ENCODE measurements around the gene MRPL27.
"Not testable (repeated sequence)": the region's sequence is repeated elsewhere in the genome, so short reads cannot be mapped to it uniquely, and the experiment has no call there.

The MRPL27 gene

DNA sequence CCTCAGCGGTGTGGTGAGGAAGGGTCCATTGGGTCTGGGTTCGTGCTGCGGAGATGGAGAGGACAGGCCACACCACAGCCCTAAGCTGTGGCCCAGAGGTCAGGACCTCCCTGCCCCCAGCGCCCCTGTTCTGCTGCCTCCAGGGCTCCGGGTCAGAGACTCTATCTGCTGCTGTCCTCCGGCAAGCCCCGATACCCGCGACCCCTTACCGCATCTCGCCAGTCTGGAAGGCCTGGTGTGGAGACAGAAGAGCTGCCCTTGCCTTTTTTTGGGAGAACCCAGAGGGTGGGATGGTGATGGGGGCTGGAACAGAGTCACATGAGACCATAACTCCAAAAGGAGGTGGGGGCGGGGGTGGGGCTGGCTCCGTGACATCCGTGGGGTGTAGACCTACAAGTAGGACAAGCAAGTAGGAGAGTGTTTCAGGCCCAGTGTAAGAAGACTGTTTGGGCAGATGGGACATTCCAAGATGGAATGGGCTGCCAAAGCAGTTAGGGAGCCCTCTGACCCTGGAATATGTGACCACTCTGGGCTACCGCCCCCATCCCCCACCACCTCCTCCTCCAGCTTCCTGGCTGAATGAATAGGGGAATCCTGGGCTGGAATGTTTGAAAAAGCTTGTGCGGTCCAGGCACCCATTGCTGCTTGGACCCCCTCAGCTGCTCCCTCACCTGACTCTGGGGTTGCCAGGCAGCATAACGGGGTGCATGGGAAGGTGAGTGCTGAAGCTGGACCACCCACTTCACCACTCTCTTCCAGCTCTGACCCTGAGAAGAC, 25.7 kb downstream of the MRPL27 start:
- FAIRE-seq: no peak
- DNase-seq (ENCODE audit: insufficient read length, low spot score): no peak

DNA sequence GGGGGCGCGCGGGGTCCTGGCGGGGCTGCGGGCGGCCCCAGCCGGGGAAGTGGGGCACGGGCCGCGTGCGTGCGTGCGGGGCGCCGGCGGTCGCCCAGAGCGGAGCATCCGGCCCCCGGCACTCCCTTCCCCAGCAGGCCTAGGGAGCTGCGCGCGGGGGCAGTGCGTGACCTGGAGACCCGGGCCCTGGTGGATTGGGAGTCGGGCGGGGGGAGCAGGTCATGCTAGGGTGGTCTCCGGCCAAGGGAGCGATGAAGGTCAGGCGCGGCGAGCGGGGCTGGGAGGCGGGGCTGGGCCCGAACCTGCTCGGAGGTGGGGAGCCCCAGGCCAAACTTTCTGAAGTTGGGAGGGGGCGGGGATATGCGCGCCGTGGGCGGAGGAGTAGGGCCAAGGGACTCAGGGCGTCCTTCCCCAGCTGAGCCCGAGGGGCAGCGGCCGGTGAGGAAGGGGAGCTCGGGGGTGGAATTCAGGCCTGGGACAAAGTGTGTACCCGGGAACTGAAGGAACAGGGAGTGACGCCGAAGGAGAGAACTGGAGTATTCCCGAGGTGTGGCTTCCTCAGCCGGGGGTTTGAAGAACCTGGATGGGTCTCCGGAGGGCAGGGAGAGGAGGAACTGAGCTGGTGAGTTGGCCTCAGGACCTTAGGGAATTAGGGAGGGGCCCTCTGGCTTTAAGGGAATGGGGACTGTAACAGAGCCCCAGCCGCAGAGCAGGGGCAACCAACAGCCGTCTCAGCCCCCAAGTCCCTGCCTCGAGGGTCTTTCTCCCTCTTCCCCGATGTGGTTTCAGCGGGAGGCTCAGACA, 26.5 kb downstream of the MRPL27 start:
- FAIRE-seq (no peak), DNase-seq (ENCODE audit: insufficient read length, low spot score) (peak; percentile 53)

DNA sequence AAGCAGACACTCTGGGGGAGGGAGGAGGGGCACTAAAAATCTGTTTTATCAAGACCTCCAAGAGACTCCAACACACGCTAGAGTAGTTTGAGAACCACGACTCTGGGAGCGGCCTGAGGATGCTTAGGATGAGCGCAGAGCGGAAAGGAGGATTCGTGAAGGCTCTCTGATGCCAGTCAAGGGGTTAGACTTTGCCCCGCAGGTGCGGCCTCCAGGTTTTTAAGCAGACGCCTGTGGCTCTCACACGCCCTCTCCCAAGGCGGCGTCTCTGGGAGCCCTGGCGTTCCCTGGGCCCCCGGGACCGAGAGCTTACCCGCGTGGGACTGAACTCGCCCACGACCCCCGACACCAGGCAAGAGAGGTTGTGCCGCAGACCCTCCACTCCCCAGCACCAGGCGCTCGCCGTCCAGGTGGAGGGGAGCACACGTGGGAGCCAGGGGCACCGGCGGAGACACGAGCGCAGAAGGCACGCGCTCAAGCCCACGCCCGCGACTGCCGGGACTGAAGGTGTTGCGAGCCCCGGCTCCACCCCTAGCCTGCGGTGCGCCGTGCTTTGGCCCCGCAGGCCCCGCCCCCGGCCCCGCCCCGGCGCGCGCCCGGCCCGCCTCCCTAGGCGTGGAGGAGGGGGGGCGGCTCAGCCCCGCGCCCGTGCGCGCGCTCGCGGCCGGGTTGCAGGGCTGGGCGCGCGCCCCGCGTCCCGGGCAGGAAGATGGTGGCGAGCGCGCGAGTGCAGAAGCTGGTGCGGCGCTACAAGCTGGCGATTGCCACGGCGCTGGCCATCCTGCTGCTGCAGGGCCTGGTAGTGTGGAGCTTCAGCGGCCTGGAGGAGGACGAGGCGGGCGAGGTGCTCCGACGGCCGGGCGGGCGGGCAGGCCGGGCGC, 27.3 kb downstream of the MRPL27 start, which contains the start of gene XYLT2:
TSS of gene XYLT2 (plus strand) at position 695 of the 881 bp plus-strand sequence. CDS start at position 710, 15 bp downstream.
- FAIRE-seq (peak; percentile 94), DNase-seq (ENCODE audit: insufficient read length, low spot score) (peak; percentile 96)

DNA sequence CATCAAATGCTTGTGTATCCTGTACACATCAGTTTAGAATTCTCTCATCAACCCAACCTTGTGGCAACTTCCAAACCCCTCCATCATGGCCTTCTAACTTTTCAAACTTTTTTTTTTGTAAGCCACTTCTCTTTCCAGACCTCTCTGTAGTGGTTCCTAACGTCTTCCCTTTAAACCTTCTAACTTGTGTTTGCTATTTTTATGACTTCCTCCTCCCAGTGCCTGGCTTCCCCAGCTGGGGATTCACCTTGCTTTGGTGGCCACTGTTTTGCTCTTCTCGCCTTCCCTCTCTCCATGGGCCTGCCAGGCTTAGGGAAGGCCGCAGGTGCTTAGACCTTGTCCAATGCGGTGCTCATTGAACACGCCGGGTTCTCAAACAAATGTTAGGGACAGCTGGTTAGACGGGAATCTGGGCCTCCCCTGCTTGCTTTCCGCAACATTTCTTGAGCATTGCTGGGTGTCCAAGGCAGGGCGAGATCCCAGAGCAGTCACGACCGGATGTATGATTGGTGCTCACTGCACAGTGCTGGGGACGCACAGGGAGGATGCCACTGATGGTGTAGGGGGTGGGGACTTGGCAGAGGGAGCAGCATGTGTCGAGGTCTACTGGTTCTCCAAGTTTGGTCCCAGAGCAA, 28.1 kb downstream of the MRPL27 start:
- no peak for DNase-seq (ENCODE audit: insufficient read length, low spot score)
- peak; percentile 36 for FAIRE-seq

DNA sequence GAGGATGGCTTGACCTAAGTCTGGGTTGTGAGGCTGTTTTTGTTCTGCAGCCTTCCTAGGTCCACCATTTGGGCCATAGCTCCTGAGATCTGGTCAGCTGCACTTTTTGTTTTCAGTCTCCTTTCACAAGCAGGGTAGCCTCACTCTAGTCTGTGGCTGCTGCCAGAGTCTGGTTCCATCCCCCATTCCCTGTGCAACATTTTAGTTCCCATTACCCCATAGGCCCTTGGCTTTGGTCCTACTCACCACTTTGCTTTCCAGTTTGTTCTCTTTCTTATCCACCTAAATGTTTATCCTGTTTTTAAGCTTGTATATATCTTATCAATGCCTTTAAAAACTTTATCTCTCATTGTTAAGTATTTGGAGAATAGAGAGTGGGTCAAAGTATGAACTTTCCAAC, 33.6 kb downstream of the MRPL27 start:
- FAIRE-seq (no peak), DNase-seq (ENCODE audit: insufficient read length, low spot score) (no peak)

DNA sequence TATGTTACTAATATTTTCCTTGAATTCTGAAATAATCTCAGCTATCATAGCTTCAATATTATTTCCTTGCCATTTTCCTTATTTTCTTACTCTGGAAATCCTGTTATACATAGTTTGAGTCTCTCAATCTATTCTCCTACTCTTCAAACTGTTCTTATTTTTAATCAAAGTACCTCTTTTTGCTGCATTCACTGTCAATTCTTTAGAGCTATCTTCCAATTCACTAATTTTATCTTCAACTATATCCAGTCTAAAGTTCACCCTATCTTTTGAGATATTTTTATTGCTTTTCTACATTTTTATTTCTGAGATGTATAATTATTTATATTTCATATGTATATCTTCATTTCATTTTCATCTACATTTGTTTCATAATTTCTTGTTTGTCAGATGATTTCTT, 34.3 kb downstream of the MRPL27 start:
- DNase-seq (ENCODE audit: insufficient read length, low spot score) (no peak), FAIRE-seq (no peak)

DNA sequence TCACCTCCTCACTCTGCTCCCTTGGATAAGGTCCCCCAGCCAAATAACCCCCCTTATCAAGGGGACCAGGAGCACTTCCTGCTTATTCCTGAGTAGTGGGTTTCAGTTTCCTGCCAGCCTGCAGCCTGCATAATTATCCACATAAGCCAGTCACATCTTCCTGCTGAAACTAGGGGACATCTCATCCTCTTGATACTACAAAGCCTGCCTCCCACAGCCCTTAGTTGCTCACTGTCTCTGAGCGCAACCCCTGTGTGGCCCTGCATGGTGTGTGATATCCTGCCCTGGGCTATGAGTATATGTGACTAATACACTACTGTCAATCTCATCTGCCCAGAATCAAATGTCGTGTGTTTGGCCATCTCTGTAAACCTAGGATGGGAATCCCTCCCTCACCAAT, 35.0 kb downstream of the MRPL27 start:
- FAIRE-seq (peak; percentile 49), DNase-seq (ENCODE audit: insufficient read length, low spot score) (no peak)

DNA sequence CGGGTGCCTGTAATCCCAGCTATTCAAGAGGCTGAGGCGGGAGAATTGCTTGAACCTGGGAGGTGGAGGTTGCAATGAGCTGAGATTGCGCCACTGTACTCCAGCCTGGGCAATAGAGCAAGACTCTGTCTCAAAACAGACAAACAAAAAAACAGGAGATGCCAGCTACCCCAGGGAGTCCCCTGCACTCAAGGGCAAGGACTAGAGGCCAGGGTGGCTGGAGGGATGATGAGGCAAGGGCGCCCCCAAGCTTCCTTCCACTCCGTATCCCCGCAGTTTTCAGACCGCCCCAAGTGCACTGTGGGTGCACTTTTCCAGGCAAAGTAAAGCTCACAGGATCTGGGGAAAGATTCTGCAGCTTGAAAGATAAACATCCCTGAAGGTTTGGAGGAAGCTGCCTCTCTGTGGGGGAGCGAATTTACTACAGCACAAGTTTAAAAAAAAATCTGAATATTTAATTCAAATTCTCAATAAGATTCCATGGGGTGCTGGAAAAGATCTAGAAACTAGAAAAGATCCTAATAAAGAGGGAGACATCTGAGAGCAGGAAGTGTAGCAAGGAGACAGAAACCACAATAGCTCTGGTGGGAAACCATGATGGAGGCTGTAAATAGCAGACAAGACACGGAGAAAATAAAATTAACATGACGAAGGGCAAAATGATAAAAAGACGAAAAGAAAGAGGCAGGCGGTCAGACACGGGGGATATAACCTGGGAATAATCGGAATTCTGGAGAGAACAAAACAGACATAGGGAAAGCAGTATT, 39.5 kb downstream of the MRPL27 start:
- DNase-seq (ENCODE audit: insufficient read length, low spot score): not testable (repeated sequence)
- peak; percentile 65 for FAIRE-seq

DNA sequence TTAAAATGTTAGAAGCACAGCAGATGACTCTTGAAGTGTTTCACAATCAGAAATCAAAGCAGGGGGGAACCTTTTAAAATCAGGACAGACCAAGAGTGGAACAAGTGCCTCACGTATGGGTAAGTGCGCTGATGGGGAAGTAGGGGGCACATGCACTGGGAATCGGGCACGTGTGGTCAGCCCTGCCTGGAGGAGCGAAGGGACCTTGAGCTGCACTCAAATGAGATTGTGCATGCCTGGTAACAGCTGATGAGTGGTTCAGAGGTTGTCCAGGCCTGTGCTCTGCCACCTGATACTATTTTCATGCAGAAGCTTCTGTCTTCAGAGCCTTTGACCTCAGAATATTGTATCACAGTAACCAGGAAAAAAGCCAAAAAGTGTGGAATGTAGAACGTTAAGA, 40.8 kb downstream of the MRPL27 start:
- no peak for DNase-seq (ENCODE audit: insufficient read length, low spot score)
- no peak for FAIRE-seq

DNA sequence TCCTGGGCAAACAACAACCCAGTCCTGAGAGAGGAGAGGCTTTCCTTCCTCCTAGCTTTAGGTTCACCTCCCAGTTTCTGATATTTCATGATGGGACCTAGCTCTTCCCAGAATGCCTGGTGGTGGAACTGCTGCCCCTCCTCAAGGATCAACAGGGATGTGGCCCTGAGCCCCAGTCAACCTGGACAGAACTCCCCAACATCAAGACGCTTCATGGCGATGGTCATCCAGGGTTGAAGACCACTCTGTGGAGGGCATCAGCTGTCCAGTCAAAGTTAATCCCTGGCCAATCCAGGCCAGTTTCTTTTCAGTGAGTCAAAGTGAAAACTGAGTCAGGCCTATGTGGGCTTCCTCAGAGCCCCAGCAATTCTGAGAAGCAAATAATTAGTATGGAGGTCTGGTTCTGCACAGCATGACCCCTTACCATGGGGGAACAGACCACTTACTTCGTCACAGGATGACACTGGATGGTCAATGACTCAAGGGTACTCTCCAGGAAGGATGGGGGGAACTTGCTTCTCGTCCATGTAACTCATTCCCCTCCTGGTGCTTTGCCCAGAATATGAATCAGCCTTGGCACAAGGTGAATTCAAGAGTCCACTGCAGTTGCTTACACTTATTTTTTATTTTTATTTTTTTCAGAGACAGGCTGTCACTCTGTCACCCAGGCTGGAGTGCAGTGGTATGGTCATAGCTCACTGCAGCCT, 41.7 kb downstream of the MRPL27 start:
- DNase-seq (ENCODE audit: insufficient read length, low spot score) (no peak), FAIRE-seq (peak; percentile 13)

DNA sequence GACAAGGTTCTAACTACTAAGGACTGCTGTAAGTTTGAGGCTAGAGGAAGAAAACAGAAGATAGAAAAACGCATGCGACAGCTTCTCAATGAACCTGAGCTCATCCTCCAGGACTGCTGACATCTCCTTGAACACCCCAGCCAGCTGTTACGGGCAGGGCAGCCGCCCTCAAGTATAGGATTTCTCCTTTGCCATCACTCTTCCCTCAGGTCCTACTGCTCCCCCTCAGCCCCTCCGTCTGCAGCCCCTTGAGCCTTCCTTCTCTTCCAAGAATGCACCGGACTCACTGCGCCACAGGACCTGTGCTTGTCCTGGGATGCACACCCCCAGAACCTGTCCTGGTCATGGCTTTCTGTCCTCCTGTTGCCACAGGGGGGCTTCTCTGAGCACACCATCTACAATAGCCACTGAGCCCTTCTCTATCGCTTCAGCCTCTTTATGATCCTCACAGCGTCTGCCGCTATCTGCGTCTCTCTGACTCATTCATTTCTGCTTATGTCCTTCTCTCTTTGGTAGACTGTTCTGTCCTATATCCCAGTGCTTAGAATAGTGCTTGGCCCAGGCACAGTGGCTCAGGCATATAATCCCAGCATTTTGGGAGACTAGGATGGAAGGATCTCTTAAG, 42.7 kb downstream of the MRPL27 start:
- peak; percentile 49 for FAIRE-seq
- DNase-seq (ENCODE audit: insufficient read length, low spot score): no peak

DNA sequence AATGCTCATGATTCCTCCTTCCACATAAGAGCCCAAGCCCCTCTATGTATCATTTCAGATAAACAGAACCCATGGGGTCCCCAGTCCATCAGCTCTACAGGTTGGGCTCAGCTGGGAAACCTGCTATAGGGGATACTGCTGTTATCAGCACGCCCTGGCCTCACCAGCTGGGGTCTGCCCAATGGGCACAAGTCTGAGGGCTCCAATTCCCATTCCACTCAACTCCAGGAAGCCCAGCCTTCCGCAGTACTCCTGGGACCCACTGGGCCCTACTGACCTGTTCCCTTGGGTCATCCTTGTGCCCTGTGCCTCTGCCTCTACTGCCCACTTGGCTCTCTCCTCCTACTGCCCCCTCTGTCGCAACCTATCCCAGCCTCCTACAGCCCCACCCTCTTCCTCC, 43.3 kb downstream of the MRPL27 start:
- FAIRE-seq (no peak), DNase-seq (ENCODE audit: insufficient read length, low spot score) (no peak)

DNA sequence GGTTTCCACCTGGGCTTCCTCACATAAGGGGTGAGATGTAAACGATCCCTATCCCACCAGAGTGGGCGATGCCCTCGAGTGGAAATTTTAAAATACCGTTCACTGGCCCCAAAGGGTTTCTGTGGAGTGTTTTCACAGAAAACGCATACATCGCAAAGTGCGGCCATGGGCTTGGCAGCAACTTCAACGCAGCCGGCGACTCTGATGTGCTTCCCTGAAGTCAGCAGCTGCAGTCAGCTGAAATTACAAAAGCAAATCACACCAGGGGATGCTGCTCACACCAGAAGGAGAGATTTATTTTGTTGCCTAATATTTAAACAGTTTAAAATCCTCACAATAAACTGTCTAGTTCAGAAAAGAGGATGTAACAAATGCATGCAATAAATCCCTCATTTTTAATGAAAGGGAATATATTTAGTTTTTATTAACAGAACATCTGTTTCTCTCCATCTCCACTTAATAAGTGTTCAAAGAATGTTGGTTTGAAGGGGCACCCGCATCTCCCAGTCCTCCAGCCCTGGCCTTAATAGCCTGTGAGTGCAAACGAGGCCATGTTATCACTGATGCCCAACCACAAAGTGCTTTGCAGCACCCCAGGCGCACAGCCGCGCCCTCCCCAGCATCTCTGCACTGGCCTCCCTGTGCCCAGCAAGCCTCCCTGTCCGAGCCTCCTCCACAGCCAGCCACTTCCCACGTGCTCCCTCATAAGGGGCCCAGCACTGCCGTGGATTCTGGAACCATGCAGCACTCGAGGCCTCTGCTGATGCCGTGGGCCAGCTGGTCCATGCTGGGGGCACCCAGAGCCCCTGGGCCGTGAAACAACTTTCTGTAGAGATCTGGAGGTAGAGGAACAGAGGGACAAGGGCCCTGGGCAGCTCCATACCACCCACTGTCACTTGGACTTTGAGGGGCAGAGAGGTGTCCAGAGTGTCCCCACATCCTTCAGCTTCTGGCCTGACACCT, 44.3 kb downstream of the MRPL27 start:
- FAIRE-seq (no peak), DNase-seq (ENCODE audit: insufficient read length, low spot score) (no peak)

DNA sequence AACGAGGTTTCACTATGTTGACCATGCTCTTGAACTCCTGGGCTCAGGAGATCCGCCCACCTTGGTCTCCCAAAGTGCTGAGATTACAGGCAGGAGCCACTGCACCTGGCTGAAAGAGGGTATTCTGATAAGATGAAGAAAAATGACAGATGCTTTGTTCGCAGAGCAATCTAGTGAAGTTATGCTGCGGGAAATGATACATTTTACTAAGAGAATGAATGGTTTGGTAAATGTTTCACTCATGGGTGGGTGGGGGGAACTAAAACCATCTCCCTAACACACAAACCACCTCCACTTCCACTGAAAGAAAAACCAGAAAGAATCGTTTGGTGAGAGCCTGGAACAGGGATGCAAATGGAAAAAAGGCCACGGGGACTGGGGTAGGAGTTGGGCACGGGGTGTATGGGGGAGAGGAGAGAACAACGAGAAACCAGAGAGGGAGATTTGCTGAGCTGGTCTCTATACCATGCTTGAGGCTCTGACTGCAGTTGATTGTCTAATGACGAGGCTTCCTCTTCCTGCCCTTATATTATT, 46.1 kb downstream of the MRPL27 start:
- FAIRE-seq (no peak), DNase-seq (ENCODE audit: insufficient read length, low spot score) (no peak)

DNA sequence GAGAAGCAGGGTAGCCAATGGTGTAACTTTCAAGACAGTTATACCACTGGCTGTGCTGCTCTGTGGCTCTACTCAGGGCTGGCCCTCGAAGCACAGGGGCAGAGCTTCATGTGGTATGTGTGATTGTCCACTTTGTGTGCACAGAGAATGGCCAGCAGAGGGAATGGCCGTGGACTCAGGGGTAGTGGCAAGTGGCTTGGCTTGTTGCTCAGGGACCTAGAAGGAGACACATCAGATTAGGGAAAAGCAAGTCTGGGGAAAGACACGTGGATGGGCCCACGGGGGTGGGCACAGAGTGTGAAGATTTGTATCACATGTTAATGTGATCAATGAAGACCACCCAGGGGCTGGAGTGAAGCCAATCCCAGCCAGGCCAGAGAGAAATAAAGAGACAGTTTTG, 47.1 kb downstream of the MRPL27 start:
- FAIRE-seq: no peak

DNA sequence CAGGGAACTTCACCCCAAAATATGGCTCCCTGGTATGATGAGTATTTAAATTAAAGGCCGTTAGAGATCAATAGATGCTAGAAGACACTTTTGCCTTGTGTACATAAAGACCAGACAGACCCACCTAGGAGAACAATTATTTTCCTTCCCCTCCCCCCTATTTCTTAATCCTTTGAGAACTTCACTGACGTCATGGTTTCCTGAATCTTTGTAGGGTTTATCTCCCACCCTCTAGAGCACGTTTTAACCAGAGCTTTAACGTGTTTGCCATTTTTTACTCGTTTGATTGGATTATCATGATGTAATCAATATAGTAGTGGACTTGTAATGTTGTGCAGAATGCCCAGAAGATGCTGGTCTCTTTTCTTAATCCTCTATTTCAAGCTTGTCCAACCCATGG, 49.9 kb downstream of the MRPL27 start:
- DNase-seq (ENCODE audit: insufficient read length, low spot score) (no peak), FAIRE-seq (no peak)

More for the DNA sequence above, 47.1 kb downstream of the MRPL27 start:
- no peak for DNase-seq (ENCODE audit: insufficient read length, low spot score)

DNA sequence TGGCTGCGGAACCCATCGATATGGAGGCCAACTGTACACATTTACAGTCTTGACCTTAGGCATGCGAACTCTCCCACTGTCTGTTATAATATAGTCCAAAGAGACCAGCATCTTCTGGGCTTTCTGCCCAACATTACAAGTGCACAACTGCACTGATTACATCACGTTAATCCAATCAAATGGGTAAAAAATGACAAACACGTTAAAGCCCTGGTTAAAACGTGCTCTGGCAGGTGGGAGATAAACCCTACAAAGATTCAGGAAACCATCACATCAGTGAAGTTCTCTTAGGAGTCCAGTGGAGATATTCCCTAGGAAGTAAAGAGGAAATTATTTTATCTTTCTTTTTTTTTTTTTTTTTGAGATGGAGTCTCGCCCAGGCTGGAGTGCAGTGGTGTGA, 50.7 kb downstream of the MRPL27 start:
- no peak for DNase-seq (ENCODE audit: insufficient read length, low spot score)
- no peak for FAIRE-seq

All from HTR-8/SVneo (cell line).